ENCODE data around the gene JAM3. TPM values are rescaled to one million over a fixed set of nuclear protein-coding genes. Genes with fewer than 3 reads are reported as not detected.

JAM3 gene
- total and polyA plus RNA-seq, 11 donors: 11.9 to 56.9 (median 34.0) TPM

DNA sequence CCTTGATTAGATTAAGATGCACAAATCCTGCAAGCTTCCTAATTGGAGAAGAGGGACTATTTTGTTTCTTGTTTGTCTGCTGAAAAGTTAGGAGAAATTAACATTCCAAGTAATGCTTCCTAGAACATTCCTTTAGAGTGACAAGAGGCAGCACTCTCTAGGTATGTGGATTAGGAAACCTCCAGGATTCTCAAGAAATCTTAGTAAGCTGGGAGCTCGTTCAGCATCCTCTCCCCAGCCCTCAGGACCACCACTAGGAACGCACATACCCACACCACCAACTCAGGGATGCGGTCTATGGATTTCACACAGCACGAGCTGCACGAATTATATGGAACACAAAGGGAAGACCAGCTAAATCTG, 102.0 kb downstream of the JAM3 start:
- no peaks in the 10 kb centered on the region for H3K4me1 ChIP-seq
- no peak for ATAC-seq
- DNase-seq: no peak
- H3K27ac ChIP-seq: no peak overlapping the region
- H3K36me3 ChIP-seq: peaks cover 0 to 68% (median 43%) of the 10 kb centered on the region in 9 donors
- H3K27me3 ChIP-seq: no peaks in the 10 kb centered on the region
- no peaks in the 10 kb centered on the region for H3K9me3 ChIP-seq
- intact Hi-C loops (cut with DNase I): no loop called here
- no peak overlapping the region for H3K4me3 ChIP-seq
- 95 to 98% (median 97%) methylated on average over 5 of the region's 5 CpGs for WGBS, 4 donors
- no peak for TF ChIP-seq POLR2A (IDR thresholded peaks at IDR 0.05)

DNA sequence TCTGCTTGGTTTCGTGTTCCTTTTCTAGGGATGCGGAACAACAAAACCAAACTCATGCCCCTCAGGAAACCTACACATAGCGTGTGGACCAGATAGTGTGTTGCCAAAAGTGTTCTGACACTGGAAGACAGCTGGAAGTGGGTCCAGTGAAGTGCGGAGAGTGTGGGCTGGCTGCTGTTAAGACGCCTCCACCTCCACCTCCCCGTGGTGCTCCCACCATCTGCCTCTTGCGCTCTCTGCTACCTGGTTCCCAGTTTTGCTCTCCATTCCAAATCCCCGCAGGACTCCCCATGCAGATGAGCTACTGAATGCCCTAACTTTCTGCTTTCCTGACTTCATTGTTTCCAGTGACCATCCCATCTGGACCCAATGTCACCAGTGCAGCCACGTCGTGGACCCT, 103.1 kb downstream of the JAM3 start:
- H3K36me3 ChIP-seq: peaks cover 0 to 78% (median 54%) of the 10 kb centered on the region in 9 donors
- WGBS, 4 donors: 93 to 97% (median 95%) methylated on average over 10 of the region's 10 CpGs
- intact Hi-C loops (cut with DNase I): no loop called here
- H3K4me3 ChIP-seq: no peak overlapping the region
- H3K27me3 ChIP-seq: no peaks in the 10 kb centered on the region
- no peaks in the 10 kb centered on the region for H3K9me3 ChIP-seq
- no peak overlapping the region for H3K27ac ChIP-seq
- H3K4me1 ChIP-seq: no peaks in the 10 kb centered on the region
- no peak for DNase-seq
- TF ChIP-seq POLR2A (IDR thresholded peaks at IDR 0.05): no peak
- TF ChIP-seq, protein P1, sequence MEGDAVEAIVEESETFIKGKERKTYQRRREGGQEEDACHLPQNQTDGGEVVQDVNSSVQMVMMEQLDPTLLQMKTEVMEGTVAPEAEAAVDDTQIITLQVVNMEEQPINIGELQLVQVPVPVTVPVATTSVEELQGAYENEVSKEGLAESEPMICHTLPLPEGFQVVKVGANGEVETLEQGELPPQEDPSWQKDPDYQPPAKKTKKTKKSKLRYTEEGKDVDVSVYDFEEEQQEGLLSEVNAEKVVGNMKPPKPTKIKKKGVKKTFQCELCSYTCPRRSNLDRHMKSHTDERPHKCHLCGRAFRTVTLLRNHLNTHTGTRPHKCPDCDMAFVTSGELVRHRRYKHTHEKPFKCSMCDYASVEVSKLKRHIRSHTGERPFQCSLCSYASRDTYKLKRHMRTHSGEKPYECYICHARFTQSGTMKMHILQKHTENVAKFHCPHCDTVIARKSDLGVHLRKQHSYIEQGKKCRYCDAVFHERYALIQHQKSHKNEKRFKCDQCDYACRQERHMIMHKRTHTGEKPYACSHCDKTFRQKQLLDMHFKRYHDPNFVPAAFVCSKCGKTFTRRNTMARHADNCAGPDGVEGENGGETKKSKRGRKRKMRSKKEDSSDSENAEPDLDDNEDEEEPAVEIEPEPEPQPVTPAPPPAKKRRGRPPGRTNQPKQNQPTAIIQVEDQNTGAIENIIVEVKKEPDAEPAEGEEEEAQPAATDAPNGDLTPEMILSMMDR (IDR thresholded peaks at IDR 0.05): no peak
- ATAC-seq: no peak

DNA sequence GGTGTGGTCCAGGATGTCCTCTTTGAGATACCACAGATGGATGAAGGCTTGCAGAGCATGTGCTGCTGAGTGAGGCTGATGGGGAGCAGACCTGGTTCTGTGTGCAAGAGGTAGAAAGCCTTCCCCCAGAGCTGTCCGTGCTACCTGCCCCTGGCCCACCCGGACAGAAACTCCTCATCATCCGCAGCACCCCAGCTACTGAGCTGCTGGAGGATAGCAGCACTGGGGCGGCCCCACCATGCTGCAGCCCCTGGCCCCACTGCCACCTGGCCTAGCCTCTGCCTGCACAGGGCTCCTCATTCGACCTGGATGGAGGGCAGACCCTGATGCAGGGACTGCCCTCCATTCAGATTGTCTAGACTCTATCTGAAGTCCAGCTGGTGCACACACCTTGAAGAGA, 104.4 kb downstream of the JAM3 start:
- H3K36me3 ChIP-seq: peaks cover 0 to 85% (median 58%) of the 10 kb centered on the region in 9 donors
- DNase-seq (no peak), ATAC-seq (peak in 1 of 4 donors; percentile 10)

DNA sequence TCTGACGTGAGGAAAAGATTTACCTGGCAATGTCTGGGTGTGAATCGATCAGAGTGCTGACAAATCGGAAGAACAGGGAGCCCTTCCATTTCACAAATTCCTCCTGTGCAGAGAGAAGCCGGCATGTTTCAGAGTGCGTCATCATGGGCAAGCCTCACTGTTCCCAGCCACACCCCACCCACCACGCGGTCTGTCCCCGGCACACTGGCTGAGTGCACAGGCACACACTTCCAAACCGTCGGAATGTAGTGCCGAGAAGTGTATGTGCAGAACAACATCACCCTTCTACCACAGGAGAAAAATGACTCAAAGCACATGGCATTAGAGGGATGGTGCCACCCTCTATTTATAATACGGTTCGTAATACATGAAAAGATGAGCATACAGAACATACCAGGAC, 107.4 kb downstream of the JAM3 start:
- Histone ChIP-seq H3K27ac (peak overlapping the region in 1 of 12 donors; percentile 46), H3K4me3 (peak overlapping the region in 1 of 12 donors; percentile 18), H3K4me1 (no peaks in the 10 kb centered on the region), H3K36me3 (peaks cover 0 to 91% (median 64%) of the 10 kb centered on the region in 9 donors), H3K27me3 (no peaks in the 10 kb centered on the region), H3K9me3 (no peaks in the 10 kb centered on the region)
- 68 to 85% (median 84%) methylated on average over 13 of the region's 13 CpGs for WGBS, 4 donors
- peak; percentile 20 to 83 (median 72) for ATAC-seq
- DNase-seq: peak in 1 of 5 donors; percentile 30
- intact Hi-C loops (cut with DNase I): no loop called here
- no peak for TF ChIP-seq POLR2A (IDR thresholded peaks at IDR 0.05)
- TF ChIP-seq, protein P1 (IDR thresholded peaks at IDR 0.05): no peak

More for the DNA sequence above, 104.4 kb downstream of the JAM3 start:
- H3K27me3 ChIP-seq: no peaks in the 10 kb centered on the region
- H3K9me3 ChIP-seq: no peaks in the 10 kb centered on the region
- H3K4me1 ChIP-seq: no peaks in the 10 kb centered on the region
- no peak for TF ChIP-seq POLR2A (IDR thresholded peaks at IDR 0.05)
- TF ChIP-seq, protein P1 (IDR thresholded peaks at IDR 0.05): no peak
- intact Hi-C loops (cut with DNase I): no loop called here
- no peak overlapping the region for H3K4me3 ChIP-seq
- H3K27ac ChIP-seq: no peak overlapping the region
- WGBS, 4 donors: 83 to 98% (median 97%) methylated on average over 1 to 5 of the region's 5 CpGs
